DOHH2 (cell line): ENCODE measurements around the gene ACTR2.

ENCODE experiments used
- CTCF ChIP-seq: fragments of 200-600 bp; sonication (generic); IDR thresholded peaks from one replicate; pipeline ENCODE4 v1.5.1; 2014; ENCODE audit warnings: antibody characterized with exemption, mild to moderate bottlenecking, low read depth, low read length; ENCODE audit not compliant: poor library complexity, severe bottlenecking
- EZH2phosphoT487 ChIP-seq: fragments of 200-600 bp; sonication (generic); IDR thresholded peaks from 2 replicates; pipeline ENCODE4 v1.6.1; 2017; ENCODE audit warnings: borderline replicate concordance, mild to moderate bottlenecking, antibody characterized with exemption, low read length, moderate library complexity, mixed read lengths

GRCh38 chr2:65291216-65292105, 63.8 kb downstream of the ACTR2 start:
- no peak for TF ChIP-seq CTCF
- TF ChIP-seq EZH2phosphoT487: no peak
